Measurements from ENCODE around the gene CDH11. TPM values are rescaled to one million over a fixed set of nuclear protein-coding genes. Genes with fewer than 3 reads are reported as not detected.

Gene CDH11
- total RNA-seq, 1 donor from 2014 or later = 45.2 TPM

GRCh38 chr16:65101009-65101408, 20.9 kb downstream of the CDH11 start:
- H3K36me3 ChIP-seq = no peaks in the 10 kb centered on the region
- no peaks in the 10 kb centered on the region for H3K27me3 ChIP-seq
- no peak overlapping the region for H3K4me3 ChIP-seq
- H3K4me1 ChIP-seq = no peaks in the 10 kb centered on the region
- no peak overlapping the region for H3K27ac ChIP-seq
- no peak for DNase-seq (ENCODE audit: extremely low spot score in 2 of 2)
- no peaks in the 10 kb centered on the region for H3K9me3 ChIP-seq
- no peak for TF ChIP-seq CTCF (IDR thresholded peaks at IDR 0.05)
- no peak for TF ChIP-seq POLR2AphosphoS5 (IDR thresholded peaks at IDR 0.05; ENCODE audit: insufficient read depth in 1 of 2, low read depth in 1 of 2)
- no peak for TF ChIP-seq POLR2A (IDR thresholded peaks at IDR 0.05)
- intact Hi-C loops (cut with DNase I) = no loop called here

- H3K36me3 ChIP-seq = no peaks in the 10 kb centered on the region
- TF ChIP-seq POLR2AphosphoS5 (IDR thresholded peaks at IDR 0.05; ENCODE audit: insufficient read depth in 1 of 2, low read depth in 1 of 2) (no peak), CTCF (IDR thresholded peaks at IDR 0.05) (no peak), POLR2A (IDR thresholded peaks at IDR 0.05) (no peak)
- H3K4me1 ChIP-seq = no peaks in the 10 kb centered on the region
- H3K4me3 ChIP-seq = no peak overlapping the region
- no peaks in the 10 kb centered on the region for H3K9me3 ChIP-seq
- no peaks in the 10 kb centered on the region for H3K27me3 ChIP-seq
- DNase-seq (ENCODE audit: extremely low spot score in 2 of 2) = no peak
- intact Hi-C loops (cut with DNase I) = no loop called here
- no peak overlapping the region for H3K27ac ChIP-seq
These were observed 22.3 kb downstream of the CDH11 start for GRCh38 chr16:65099607-65100006.

GRCh38 chr16:65098916-65099315, 22.9 kb downstream of the CDH11 start:
- Histone ChIP-seq H3K9me3 (no peaks in the 10 kb centered on the region), H3K36me3 (no peaks in the 10 kb centered on the region), H3K27me3 (no peaks in the 10 kb centered on the region), H3K4me3 (no peak overlapping the region), H3K4me1 (no peaks in the 10 kb centered on the region), H3K27ac (no peak overlapping the region)
- no peak for DNase-seq (ENCODE audit: extremely low spot score in 2 of 2)
- intact Hi-C loops (cut with DNase I) = no loop called here
- TF ChIP-seq POLR2AphosphoS5 (IDR thresholded peaks at IDR 0.05; ENCODE audit: insufficient read depth in 1 of 2, low read depth in 1 of 2) = no peak
- no peak for TF ChIP-seq POLR2A (IDR thresholded peaks at IDR 0.05)
- no peak for TF ChIP-seq CTCF (IDR thresholded peaks at IDR 0.05)

- intact Hi-C loops (cut with DNase I) = no loop called here
- Histone ChIP-seq H3K4me3 (no peak overlapping the region), H3K27me3 (no peaks in the 10 kb centered on the region), H3K36me3 (no peaks in the 10 kb centered on the region), H3K4me1 (no peaks in the 10 kb centered on the region), H3K9me3 (no peaks in the 10 kb centered on the region), H3K27ac (no peak overlapping the region)
- TF ChIP-seq POLR2A (IDR thresholded peaks at IDR 0.05) (no peak), CTCF (IDR thresholded peaks at IDR 0.05) (no peak), POLR2AphosphoS5 (IDR thresholded peaks at IDR 0.05; ENCODE audit: insufficient read depth in 1 of 2, low read depth in 1 of 2) (no peak)
- no peak for DNase-seq (ENCODE audit: extremely low spot score in 2 of 2)
These were observed 24.6 kb downstream of the CDH11 start for GRCh38 chr16:65097296-65097695.

GRCh38 chr16:65095906-65096305, 26.0 kb downstream of the CDH11 start:
- Histone ChIP-seq H3K9me3 (no peaks in the 10 kb centered on the region), H3K4me3 (no peak overlapping the region), H3K36me3 (no peaks in the 10 kb centered on the region), H3K27me3 (no peaks in the 10 kb centered on the region), H3K4me1 (no peaks in the 10 kb centered on the region), H3K27ac (no peak overlapping the region)
- intact Hi-C loops (cut with DNase I) = no loop called here
- no peak for TF ChIP-seq CTCF (IDR thresholded peaks at IDR 0.05)
- TF ChIP-seq POLR2A (IDR thresholded peaks at IDR 0.05) = no peak
- no peak for TF ChIP-seq POLR2AphosphoS5 (IDR thresholded peaks at IDR 0.05; ENCODE audit: insufficient read depth in 1 of 2, low read depth in 1 of 2)
- DNase-seq (ENCODE audit: extremely low spot score in 2 of 2) = no peak

Data from vagina (tissue), 2 donors.